Measurements from ENCODE around the gene SND1.

The SND1 gene

GRCh38 chr7:127877951-127878350 lies 226.0 kb downstream of the SND1 start:
- DNase-seq = no peak

DNA sequence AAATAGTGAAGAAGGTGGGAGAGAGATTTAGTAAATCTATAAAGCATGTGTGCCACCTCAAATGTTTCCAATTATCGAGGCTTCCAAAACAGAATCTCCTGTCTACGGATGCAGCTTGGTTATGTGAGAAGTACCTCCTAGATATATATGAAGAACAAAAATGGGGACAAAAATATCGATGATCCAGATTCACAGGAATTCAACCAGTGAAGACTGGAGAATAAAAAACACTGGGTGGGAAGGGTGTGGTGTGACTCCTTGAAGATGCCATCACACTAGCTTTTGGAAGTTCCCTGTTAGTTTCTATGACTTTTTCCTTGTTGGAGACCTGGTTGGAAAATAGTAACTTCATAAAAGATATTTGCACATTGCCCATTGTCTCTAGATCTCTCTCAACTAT lies 226.8 kb downstream of the SND1 start:
- DNase-seq = no peak

- no peak for DNase-seq
Measured at GRCh38 chr7:127879436-127879835, 227.4 kb downstream of the SND1 start.

DNA sequence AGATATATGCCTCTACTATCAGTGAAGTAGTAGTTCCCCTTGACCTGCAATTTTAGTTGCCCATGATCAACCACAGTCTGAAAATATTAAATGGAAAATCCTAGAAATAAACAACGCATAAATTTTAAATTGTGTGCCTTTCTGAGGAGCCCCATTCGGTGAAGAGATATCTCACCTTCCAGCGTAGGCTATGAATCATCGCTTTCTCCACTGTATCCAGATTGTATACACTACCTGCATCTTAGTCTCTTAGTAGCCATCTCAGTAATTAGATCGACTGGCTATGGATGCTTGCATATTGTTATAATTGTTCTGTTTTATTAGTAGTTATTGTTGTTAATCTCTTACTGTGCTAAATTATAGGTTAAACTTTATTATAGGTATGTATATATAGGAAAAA lies 227.9 kb downstream of the SND1 start:
- DNase-seq = no peak

GRCh38 chr7:127880454-127880853 lies 228.5 kb downstream of the SND1 start:
- DNase-seq = no peak

- DNase-seq = no peak
Measured at GRCh38 chr7:127881564-127881963, 229.6 kb downstream of the SND1 start.

- no peak for DNase-seq
Measured at GRCh38 chr7:127882313-127882920, 230.4 kb downstream of the SND1 start.

- DNase-seq = no peak
Measured at GRCh38 chr7:127884066-127884559, 232.1 kb downstream of the SND1 start.

- no peak for DNase-seq
Measured at GRCh38 chr7:127885222-127885772, 233.3 kb downstream of the SND1 start.

- DNase-seq = no peak
Measured at GRCh38 chr7:127885843-127886242, 233.8 kb downstream of the SND1 start.

- no peak for DNase-seq
Measured at GRCh38 chr7:127886248-127886647, 234.3 kb downstream of the SND1 start.

- no peak for DNase-seq
Measured at GRCh38 chr7:127887096-127887495, 235.1 kb downstream of the SND1 start.

DNA sequence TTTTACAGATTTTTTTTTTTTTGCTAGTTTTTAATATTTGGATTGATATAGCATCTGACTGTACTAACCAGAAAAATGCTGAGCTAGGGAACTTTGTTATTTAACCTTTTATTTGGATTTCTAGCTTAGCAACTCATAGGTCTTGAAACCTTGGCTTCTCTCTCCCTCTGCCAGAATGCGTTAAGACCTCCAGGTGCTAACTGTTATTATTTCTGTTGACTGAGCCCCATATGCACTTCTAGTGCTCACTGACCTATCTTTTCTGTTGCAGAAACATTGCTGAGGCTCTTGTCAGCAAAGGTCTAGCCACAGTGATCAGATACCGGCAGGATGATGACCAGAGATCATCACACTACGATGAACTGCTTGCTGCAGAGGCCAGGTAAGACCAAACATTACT lies 235.6 kb downstream of the SND1 start:
- DNase-seq = no peak

GRCh38 chr7:127888411-127888810 lies 236.4 kb downstream of the SND1 start:
- DNase-seq = no peak

DNA sequence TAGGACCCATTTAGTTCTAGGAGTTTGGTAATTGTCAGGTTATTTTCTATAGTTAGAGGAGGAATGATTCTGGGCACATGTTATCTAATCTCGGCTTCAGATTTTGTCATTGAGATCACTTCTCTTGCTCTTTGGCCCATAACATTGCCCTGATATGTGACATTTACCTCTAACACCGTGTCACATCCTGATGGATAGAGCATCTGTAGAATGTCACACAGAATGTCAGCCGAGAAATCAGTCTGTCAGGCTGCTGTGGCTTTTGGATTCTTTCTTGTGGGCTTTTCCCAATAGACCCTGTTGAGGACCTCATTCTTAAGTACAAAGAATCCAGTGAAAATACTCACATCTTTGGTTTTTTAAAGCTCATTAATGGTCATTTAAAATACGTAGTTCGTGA lies 236.8 kb downstream of the SND1 start:
- DNase-seq = no peak

GRCh38 chr7:127889677-127890076 lies 237.7 kb downstream of the SND1 start:
- no peak for DNase-seq

- no peak for DNase-seq
Measured at GRCh38 chr7:127890726-127891125, 238.7 kb downstream of the SND1 start.

GRCh38 chr7:127891144-127891543 lies 239.2 kb downstream of the SND1 start:
- DNase-seq = no peak

DNA sequence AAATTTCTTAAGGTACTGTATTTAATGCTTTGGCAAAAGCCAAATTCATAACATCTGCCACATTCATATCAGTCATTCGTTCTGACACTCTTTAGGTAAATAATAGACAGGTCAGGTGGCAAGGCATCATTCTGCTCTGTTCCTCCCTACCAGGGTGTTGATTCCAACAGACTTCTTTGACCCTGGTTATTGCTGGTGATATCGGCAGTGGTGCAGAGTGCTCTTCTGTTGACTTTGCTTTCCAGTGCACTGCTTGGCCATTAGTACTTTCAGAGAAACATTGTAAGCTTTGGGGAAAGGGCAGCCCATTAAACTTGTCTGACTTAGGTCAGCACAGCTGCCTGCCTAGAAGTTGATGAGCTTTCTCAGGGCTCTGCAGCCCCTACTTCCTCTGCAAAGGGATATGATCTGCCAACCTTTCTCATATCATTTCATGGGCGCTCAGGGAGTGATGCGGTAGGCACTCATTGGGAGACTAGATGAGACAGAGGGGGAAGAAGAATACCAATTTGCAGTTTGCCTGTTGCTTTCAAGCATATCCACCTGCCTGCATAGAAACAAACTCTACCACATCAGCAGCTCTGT lies 240.0 kb downstream of the SND1 start:
- DNase-seq = no peak

- no peak for DNase-seq
Measured at GRCh38 chr7:127892488-127893314, 240.7 kb downstream of the SND1 start.

DNA sequence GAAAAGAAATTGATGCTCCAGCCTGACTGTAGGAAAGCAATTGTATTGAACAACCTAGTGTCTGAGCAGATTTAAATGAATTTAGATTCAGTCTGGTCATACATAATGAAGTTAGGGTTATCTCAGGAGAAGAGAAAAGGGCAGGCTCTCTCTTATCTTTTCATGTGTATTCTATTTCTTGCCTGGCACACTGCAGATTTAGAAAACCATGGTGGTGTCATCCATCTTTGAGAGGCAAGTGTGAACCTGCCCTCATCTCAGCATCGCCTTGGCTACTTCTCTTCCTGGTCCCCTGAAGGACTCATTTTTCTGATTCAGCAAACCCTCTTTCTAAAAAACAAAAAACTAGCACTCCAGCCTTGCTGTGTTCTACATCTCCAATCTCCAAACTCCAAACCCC lies 241.6 kb downstream of the SND1 start:
- no peak for DNase-seq

DNA sequence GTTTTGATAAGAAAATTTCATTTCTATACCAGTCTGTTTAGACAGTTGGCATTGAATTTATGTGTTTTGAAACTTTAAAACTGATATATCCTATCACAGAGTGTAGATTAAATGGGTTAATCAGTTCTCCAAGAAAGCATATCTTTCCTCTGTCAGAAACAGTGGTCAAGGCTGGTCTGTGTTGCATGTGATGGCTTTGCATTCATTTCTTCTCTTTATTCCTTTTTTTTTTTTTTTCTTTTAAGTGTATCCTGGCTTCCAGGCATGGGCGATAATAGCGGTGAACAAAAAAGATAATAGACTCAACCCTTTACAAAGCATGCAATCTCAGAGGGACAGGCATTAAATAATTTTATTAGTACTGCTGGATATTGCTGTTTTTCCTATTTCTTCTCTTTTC lies 242.6 kb downstream of the SND1 start:
- DNase-seq = no peak

DNA sequence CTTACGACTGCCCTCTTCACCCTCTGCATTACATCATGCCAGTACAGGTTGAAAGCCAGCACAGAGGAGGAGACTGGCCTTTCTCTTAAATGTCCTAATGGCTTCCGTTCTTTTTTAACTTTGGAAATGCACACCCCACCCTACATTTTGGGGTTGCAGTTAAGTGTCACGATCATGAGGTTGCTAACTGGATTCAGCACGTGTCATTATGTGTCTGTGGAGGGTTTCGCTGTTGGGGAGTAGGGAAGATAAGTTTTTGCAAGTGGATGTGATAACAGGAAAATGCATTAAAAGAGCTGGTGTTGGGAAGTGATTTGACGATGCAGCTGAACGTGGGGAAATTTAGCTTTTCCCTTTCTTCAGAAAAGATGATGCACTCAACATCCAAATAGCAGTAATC lies 243.4 kb downstream of the SND1 start:
- no peak for DNase-seq

GRCh38 chr7:127895814-127896280 lies 243.9 kb downstream of the SND1 start:
- no peak for DNase-seq

Measured in CD4-positive, alpha-beta T cell treated with Interleukin-21 for 1 hour (primary cell).